GM23248 (cell line): ENCODE measurements around the gene SOAT1. TPM values are rescaled to one million over a fixed set of nuclear protein-coding genes. Genes with fewer than 3 reads are reported as not detected.

Source experiments
- DNase-seq: peaks from one replicate; pipeline ENCODE4 v3.0.0-alpha.2; 2015
- H2AFZ ChIP-seq: fragments of 200-600 bp; sonication (generic); 2 replicates; pipeline ENCODE4 v1.6.1; 2016; ENCODE audit warnings: antibody characterized with exemption
- H3F3A ChIP-seq: fragments of 200-600 bp; sonication (generic); 2 replicates; pipeline ENCODE4 v1.6.1; 2016; ENCODE audit warnings: mild to moderate bottlenecking, antibody characterized with exemption, mixed run types; ENCODE audit not compliant: insufficient read depth
- H3K27ac ChIP-seq: fragments of 200-600 bp; sonication (generic); 2 replicates; pipeline ENCODE4 v1.5.1; 2016; ENCODE audit warnings: mild to moderate bottlenecking
- H3K27me3 ChIP-seq: fragments of 200-600 bp; sonication (generic); replicated peaks from 2 replicates; pipeline ENCODE4 v1.6.1; 2016; ENCODE audit warnings: mild to moderate bottlenecking; ENCODE audit not compliant: insufficient read depth
- H3K36me3 ChIP-seq: fragments of 200-600 bp; sonication (generic); 2 replicates; pipeline ENCODE4 v1.6.1; 2016; ENCODE audit warnings: low read depth, mild to moderate bottlenecking
- H3K4me1 ChIP-seq: fragments of 200-600 bp; sonication (generic); 2 replicates; pipeline ENCODE4 v1.6.1; 2016; ENCODE audit warnings: mild to moderate bottlenecking; ENCODE audit not compliant: insufficient read depth
- H3K4me2 ChIP-seq: fragments of 200-600 bp; sonication (generic); one replicate; pipeline ENCODE4 v1.6.1; 2016; ENCODE audit warnings: mild to moderate bottlenecking; ENCODE audit not compliant: unreplicated experiment
- H3K4me3 ChIP-seq: fragments of 200-600 bp; sonication (generic); 2 replicates; pipeline ENCODE4 v1.5.1; 2016; ENCODE audit warnings: mild to moderate bottlenecking
- H3K79me2 ChIP-seq: fragments of 200-600 bp; sonication (generic); 2 replicates; pipeline ENCODE4 v1.6.1; 2016; ENCODE audit warnings: mild to moderate bottlenecking; ENCODE audit not compliant: insufficient read depth
- H3K9ac ChIP-seq: fragments of 200-600 bp; sonication (generic); 2 replicates; pipeline ENCODE4 v1.6.1; 2016; ENCODE audit warnings: mild to moderate bottlenecking
- H3K9me2 ChIP-seq: fragments of 200-600 bp; sonication (generic); 2 replicates; pipeline ENCODE4 v1.6.1; 2016; ENCODE audit warnings: mixed run types, mild to moderate bottlenecking, moderate library complexity; ENCODE audit not compliant: insufficient read depth
- H3K9me3 ChIP-seq: fragments of 200-600 bp; sonication (generic); one replicate; pipeline ENCODE4 v1.6.1; 2017; ENCODE audit warnings: low read depth
- H4K20me1 ChIP-seq: fragments of 200-600 bp; sonication (generic); 2 replicates; pipeline ENCODE4 v1.6.0; 2016; ENCODE audit not compliant: insufficient read depth
- EZH2 ChIP-seq: fragments of 200-600 bp; sonication (generic); IDR thresholded peaks from 2 replicates; pipeline ENCODE4 v1.6.1; 2018; ENCODE audit warnings: antibody characterized with exemption, mild to moderate bottlenecking; ENCODE audit not compliant: insufficient read depth, poor library complexity, severe bottlenecking
- EZH2phosphoT487 ChIP-seq: fragments of 200-600 bp; sonication (generic); IDR thresholded peaks from 2 replicates; pipeline ENCODE4 v1.6.1; 2018; ENCODE audit warnings: antibody characterized with exemption, moderate library complexity, mild to moderate bottlenecking, low read depth; ENCODE audit not compliant: insufficient read depth
- WGBS, 2 experiments: methylation state at CpG; one replicate each; pipeline ENCODE4 v1.1.6; 2015 to 2017; ENCODE audit warnings: low lambda C conversion rate in 2 of 2, low coverage in 1 of 2; ENCODE audit errors: missing lambda C conversion rate in 2 of 2; 5-methylcytosine and 5-hydroxymethylcytosine counted together
- in situ Hi-C: fragments of 300-500 bp; cut with MboI; formaldehyde crosslinking; loops from 2 replicates; pipeline ENCODE4 v1.15.0; 2020
- polyA plus RNA-seq: library from polyadenylated mRNA; unstranded; fragments of >200 nt; fragmentation: Nextera tagmentation; extraction: Ambion mirVana; gene quantifications from 2 replicates; pipeline ENCODE4 v1.2.1, GENCODE V29; 2016
- total RNA-seq: library from RNA; depleted of rRNA; stranded (reverse); fragments of >200 nt; shearing (Covaris generic); gene quantifications from 2 replicates; pipeline ENCODE4 v1.2.3, GENCODE V29; 2014

SOAT1 gene
- total and polyA plus RNA-seq, 2 experiments from 2014 or later = 22.4 to 70.2 TPM

DNA sequence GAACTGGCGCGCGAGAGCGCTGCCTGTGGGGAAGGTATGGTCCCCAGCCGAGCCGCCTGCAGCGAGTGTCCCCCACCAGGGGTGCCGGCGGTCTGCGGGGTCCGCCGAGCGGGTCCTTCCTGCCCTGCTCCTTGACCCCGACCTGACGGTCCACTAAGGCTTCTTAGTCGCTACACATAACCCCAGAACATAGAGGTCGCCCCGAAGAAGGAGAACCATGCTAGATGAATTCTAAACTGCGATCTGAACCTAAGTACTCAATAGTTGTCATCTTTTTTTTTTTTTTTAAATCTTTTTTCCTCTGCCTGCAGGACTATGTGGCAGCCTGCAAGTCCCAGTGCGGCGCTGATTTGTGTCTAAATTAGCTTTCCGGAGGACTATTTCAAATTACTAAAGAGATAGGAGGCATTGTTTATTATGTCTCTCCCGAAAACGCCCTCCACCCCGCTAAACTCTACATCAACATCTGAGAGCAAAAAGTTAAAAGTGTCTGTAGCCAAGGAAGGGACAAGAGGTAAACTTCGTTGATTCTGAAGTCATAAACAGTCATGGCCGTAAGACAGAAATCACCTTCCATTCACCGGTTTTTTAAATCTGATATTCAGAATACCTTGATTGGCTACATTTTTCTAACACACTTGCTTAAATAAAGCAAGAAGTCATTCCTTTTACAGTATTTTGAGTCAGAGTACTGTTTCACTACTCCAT, 72.7 kb downstream of the SOAT1 start:
- Histone ChIP-seq H3K4me2 (peak overlapping the region; percentile 89), H3K9ac (peak overlapping the region; percentile 92), H3K4me1 (no peaks in the 10 kb centered on the region), H3K9me2 (no peaks in the 10 kb centered on the region), H3K27me3 (no peaks in the 10 kb centered on the region), H3K36me3 (no peaks in the 10 kb centered on the region), H3K27ac (peak overlapping the region; percentile 94), H3K9me3 (no peaks in the 10 kb centered on the region), H3K79me2 (no peaks in the 10 kb centered on the region), H4K20me1 (no peaks in the 10 kb centered on the region), H2AFZ (peak overlapping the region; percentile 96), H3K4me3 (peak overlapping the region; percentile 93), H3F3A (no peaks in the 10 kb centered on the region)
- TF ChIP-seq EZH2phosphoT487 = no peak
- TF ChIP-seq EZH2 = no peak
- WGBS, 2 experiments = 1 to 3% methylated on average over 20 to 23 of the region's 28 CpGs
- in situ Hi-C loops = loop anchor here (25.0 kb wide), 1 partner anchor 829 kb away; no protein-coding TSS in a partner anchor
- DNase-seq = peak; percentile 72

DNA sequence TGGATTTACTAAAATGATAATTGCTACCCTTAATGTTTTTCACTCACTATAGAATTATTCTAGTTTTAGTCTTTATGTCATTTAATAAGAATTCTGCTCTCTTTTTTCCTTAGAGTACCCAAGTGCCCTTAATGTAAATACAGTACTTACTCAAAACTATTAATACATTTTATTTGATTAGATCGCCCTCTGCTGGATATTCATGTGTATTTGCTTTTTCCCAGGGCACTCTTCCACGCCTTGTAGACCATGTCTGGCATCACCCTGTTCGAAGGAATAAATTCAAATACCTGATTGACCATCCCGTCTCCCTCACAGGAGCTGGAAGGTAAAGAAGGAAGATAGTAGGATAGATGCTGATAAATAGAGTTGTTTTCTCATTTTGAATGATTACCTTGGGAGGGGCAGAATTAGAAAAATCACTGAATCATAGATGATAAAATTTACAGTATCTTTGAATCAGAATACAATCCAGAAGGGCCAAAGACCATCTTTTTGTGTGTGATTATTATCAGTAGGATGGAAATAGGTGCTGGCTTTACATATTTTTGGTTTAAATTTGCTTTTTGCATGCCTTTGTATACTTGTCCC, 76.2 kb downstream of the SOAT1 start:
- Histone ChIP-seq H2AFZ (0 out of 2 replicates have a peak overlapping the region, but pooled peaks have one; percentile 25), H3K9me3 (no peaks in the 10 kb centered on the region), H3K4me1 (no peaks in the 10 kb centered on the region), H3K9ac (no peak overlapping the region), H4K20me1 (no peaks in the 10 kb centered on the region), H3K9me2 (no peaks in the 10 kb centered on the region), H3F3A (no peaks in the 10 kb centered on the region), H3K27me3 (0 out of 2 replicates have a peak, but pooled peaks cover 2% of the 10 kb centered on the region), H3K36me3 (no peaks in the 10 kb centered on the region), H3K27ac (no peak overlapping the region), H3K4me2 (no peak overlapping the region), H3K4me3 (no peak overlapping the region), H3K79me2 (no peaks in the 10 kb centered on the region)
- 1 to 4% methylated on average over 4 of the region's 4 CpGs for WGBS, 2 experiments
- peak; percentile 79 for DNase-seq
- in situ Hi-C loops = loop anchor here (25.0 kb wide), 1 partner anchor 833 kb away; no protein-coding TSS in a partner anchor
- TF ChIP-seq EZH2phosphoT487 = no peak
- TF ChIP-seq EZH2 = no peak

DNA sequence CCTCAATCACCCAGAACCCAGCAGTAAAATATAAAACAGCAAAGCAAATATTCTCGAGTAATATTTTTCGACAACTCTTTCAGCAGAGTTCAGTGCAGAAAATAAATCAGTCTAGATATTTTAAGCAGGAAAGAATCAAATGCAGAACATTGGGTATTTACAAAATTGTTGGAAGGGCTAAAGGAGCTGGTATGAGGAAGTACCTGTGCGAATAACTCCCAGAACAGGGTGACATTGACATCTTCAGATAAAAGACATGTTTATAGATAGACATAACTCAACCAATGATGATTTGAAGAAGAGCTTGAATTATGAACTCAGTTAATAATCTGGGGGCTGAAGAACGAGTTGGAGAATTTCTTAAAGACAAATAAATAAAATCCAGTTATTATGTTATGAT, 78.6 kb downstream of the SOAT1 start:
- Histone ChIP-seq H3K79me2 (no peaks in the 10 kb centered on the region), H4K20me1 (no peaks in the 10 kb centered on the region), H3K9me3 (no peaks in the 10 kb centered on the region), H3K27me3 (0 out of 2 replicates have a peak, but pooled peaks cover 2% of the 10 kb centered on the region), H3K4me1 (no peaks in the 10 kb centered on the region), H3K4me3 (no peak overlapping the region), H2AFZ (no peak overlapping the region), H3K4me2 (no peak overlapping the region), H3K27ac (no peak overlapping the region), H3K36me3 (no peaks in the 10 kb centered on the region), H3K9me2 (no peaks in the 10 kb centered on the region), H3F3A (no peaks in the 10 kb centered on the region), H3K9ac (no peak overlapping the region)
- 75 to 76% methylated on average over 4 of the region's 4 CpGs for WGBS, 2 experiments
- in situ Hi-C loops = loop anchor here (25.0 kb wide), 1 partner anchor 835 kb away; no protein-coding TSS in a partner anchor
- DNase-seq = no peak
- no peak for TF ChIP-seq EZH2phosphoT487
- no peak for TF ChIP-seq EZH2

DNA sequence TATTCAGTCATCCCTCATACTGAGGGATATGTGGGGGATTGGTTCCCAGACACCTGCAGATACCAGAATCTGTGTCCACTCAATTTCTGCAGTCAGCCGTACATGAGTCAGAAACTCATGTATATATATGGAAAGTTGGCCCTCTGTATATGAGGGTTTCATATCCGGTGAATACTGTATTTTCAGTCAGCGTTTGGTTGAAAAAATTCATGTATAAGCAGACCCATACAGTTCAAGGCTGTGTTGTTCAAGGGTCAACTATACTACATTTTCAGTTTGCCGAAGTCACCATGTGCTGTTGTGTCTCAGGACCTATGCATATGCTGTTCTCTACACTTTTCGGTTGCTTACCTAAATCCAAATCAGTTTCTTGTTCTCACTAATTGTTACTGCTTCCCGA, 82.6 kb downstream of the SOAT1 start:
- no peak overlapping the region for H3K9ac ChIP-seq
- no peaks in the 10 kb centered on the region for H3K4me1 ChIP-seq
- H3K9me2 ChIP-seq = no peaks in the 10 kb centered on the region
- no peak overlapping the region for H3K27ac ChIP-seq
- H3K36me3 ChIP-seq = no peaks in the 10 kb centered on the region
- H4K20me1 ChIP-seq = no peaks in the 10 kb centered on the region
- H3K9me3 ChIP-seq = no peaks in the 10 kb centered on the region
- no peaks in the 10 kb centered on the region for H3K79me2 ChIP-seq
- no peak overlapping the region for H3K4me2 ChIP-seq
- H3K4me3 ChIP-seq = no peak overlapping the region
- no peak for TF ChIP-seq EZH2phosphoT487
- no peak for TF ChIP-seq EZH2
- H3F3A ChIP-seq = no peaks in the 10 kb centered on the region
- in situ Hi-C loops = no loop called here
- 0 out of 2 replicates have a peak, but pooled peaks cover 2% of the 10 kb centered on the region for H3K27me3 ChIP-seq
- DNase-seq = no peak
- no peak overlapping the region for H2AFZ ChIP-seq
- 74 to 80% methylated on average over 6 of the region's 6 CpGs for WGBS, 2 experiments
